ENCODE measurements around the gene TFAM. TPM values are rescaled to one million over a fixed set of nuclear protein-coding genes. Genes with fewer than 3 reads are reported as not detected.

TFAM gene
- total and polyA plus RNA-seq, 2 donors = 15.0 to 69.9 TPM

DNA sequence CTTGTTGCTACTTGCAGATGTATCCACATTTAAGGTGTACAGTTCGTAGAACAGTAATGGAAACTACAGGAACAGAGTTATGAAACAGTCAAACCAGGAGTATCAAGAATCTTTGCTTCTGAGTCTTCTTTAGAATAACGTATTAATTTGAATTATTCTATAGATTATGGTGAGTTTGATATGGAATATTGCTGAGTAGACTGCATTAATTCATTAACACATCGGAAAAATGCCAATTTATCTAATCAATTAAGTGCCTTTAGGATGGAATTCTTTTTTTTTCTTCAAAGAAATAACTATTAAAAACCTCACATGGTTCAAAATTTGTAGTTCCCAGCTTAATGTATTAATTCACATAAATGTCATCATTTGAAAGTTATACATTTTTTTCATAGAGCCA is 3.8 kb downstream of the TFAM start:
- Histone ChIP-seq H3K27ac (ENCODE audit: low read depth in 1 of 2, low read length in 1 of 2) (no peak overlapping the region), H3K9me3 (ENCODE audit: control insufficient read depth in 2 of 2, insufficient read depth in 1 of 2, low read length in 1 of 2) (no peaks in the 10 kb centered on the region), H3K36me3 (ENCODE audit: control insufficient read depth in 2 of 2, insufficient read depth in 2 of 2, low read length in 1 of 2) (peaks cover 15 to 59% of the 10 kb centered on the region in 2 donors), H3K4me3 (ENCODE audit: low read length in 2 of 2) (no peak overlapping the region), H3K4me1 (ENCODE audit: control insufficient read depth in 2 of 2, insufficient read depth in 2 of 2, low read length in 2 of 2) (peaks cover 14 to 15% of the 10 kb centered on the region in 2 donors), H3K27me3 (ENCODE audit: control insufficient read depth in 2 of 2, insufficient read depth in 1 of 2, low read length in 1 of 2) (no peaks in the 10 kb centered on the region)
- WGBS = over 99% methylated on average over 3 of the region's 3 CpGs
- DNase-seq (ENCODE audit: low read depth in 6 of 9, low spot score in 9 of 9) = no peak

DNA sequence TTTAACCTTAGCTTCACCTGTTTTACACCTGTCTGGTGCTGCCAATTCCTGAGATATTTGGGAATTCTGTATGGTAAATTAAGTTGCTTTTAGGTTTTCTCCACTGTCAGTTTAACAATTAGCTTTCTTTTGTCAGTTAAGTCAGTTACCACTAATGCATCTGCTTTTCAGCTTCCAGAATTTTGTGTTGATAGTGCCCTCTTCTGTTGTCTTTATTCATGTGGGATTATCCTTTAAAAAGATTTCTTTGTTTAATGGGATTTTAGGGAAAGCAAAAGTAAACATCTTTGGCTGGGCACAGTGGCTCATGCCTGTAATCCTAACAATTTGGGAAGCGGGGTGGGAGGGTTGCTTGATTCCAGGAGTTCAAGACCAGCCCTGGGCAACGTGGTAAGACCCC is 8.1 kb downstream of the TFAM start:
- Histone ChIP-seq H3K9me3 (ENCODE audit: control insufficient read depth in 2 of 2, insufficient read depth in 1 of 2, low read length in 1 of 2) (no peaks in the 10 kb centered on the region), H3K4me1 (ENCODE audit: control insufficient read depth in 2 of 2, insufficient read depth in 2 of 2, low read length in 2 of 2) (no peaks in the 10 kb centered on the region), H3K36me3 (ENCODE audit: control insufficient read depth in 2 of 2, insufficient read depth in 2 of 2, low read length in 1 of 2) (peaks cover 18 to 69% of the 10 kb centered on the region in 2 donors), H3K27ac (ENCODE audit: low read depth in 1 of 2, low read length in 1 of 2) (no peak overlapping the region), H3K27me3 (ENCODE audit: control insufficient read depth in 2 of 2, insufficient read depth in 1 of 2, low read length in 1 of 2) (no peaks in the 10 kb centered on the region), H3K4me3 (ENCODE audit: low read length in 2 of 2) (no peak overlapping the region)
- no peak for DNase-seq (ENCODE audit: low read depth in 6 of 9, low spot score in 9 of 9)
- WGBS = 97% methylated on average over 2 of the region's 2 CpGs

DNA sequence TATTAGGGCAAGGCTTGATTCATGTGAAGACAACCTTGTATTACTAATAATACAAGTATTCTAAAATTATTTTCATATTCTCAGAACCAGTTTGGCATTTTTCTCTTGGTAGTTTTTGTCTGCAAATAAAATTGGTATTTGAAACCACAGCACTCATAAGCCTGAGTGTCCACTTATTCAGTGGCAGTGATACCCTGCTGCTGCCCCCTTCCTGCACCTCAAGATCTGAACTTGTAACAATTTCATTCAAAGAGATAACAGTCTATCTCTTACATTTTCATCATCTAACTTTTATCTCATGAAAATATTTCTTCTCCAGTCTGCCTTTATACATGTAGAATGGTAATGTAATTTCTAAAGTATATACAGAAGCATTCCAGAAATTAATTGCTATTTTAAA is 9.3 kb downstream of the TFAM start:
- Histone ChIP-seq H3K27ac (ENCODE audit: low read depth in 1 of 2, low read length in 1 of 2) (no peak overlapping the region), H3K9me3 (ENCODE audit: control insufficient read depth in 2 of 2, insufficient read depth in 1 of 2, low read length in 1 of 2) (no peaks in the 10 kb centered on the region), H3K27me3 (ENCODE audit: control insufficient read depth in 2 of 2, insufficient read depth in 1 of 2, low read length in 1 of 2) (no peaks in the 10 kb centered on the region), H3K36me3 (ENCODE audit: control insufficient read depth in 2 of 2, insufficient read depth in 2 of 2, low read length in 1 of 2) (peaks cover 13 to 59% of the 10 kb centered on the region in 2 donors), H3K4me3 (ENCODE audit: low read length in 2 of 2) (no peak overlapping the region), H3K4me1 (ENCODE audit: control insufficient read depth in 2 of 2, insufficient read depth in 2 of 2, low read length in 2 of 2) (no peaks in the 10 kb centered on the region)
- DNase-seq (ENCODE audit: low read depth in 6 of 9, low spot score in 9 of 9) = no peak

DNA sequence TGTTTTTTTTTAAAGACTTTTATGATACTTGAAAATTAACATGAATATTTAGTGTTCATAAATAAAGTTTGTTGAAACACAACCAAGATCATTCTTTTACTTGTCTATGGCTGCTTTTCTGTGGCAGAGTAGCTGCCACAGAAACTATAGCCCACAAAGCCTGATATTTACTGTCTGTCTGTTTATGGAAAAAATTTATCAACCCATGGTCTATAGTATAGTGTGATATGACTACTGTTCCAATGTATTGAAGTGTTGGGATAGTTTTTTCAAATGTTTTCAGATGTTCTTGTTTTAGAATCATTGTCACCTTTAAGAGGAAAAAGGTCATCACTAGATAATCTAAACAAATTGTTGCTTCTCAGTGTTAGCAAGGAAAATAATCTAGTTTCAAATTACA is 10.8 kb downstream of the TFAM start:
- H3K36me3 ChIP-seq (ENCODE audit: control insufficient read depth in 2 of 2, insufficient read depth in 2 of 2, low read length in 1 of 2) = peaks cover 11 to 44% of the 10 kb centered on the region in 2 donors
- no peak overlapping the region for H3K4me3 ChIP-seq (ENCODE audit: low read length in 2 of 2)
- no peak for DNase-seq (ENCODE audit: low read depth in 6 of 9, low spot score in 9 of 9)
- no peaks in the 10 kb centered on the region for H3K9me3 ChIP-seq (ENCODE audit: control insufficient read depth in 2 of 2, insufficient read depth in 1 of 2, low read length in 1 of 2)
- H3K27ac ChIP-seq (ENCODE audit: low read depth in 1 of 2, low read length in 1 of 2) = no peak overlapping the region
- H3K27me3 ChIP-seq (ENCODE audit: control insufficient read depth in 2 of 2, insufficient read depth in 1 of 2, low read length in 1 of 2) = no peaks in the 10 kb centered on the region
- no peaks in the 10 kb centered on the region for H3K4me1 ChIP-seq (ENCODE audit: control insufficient read depth in 2 of 2, insufficient read depth in 2 of 2, low read length in 2 of 2)

DNA sequence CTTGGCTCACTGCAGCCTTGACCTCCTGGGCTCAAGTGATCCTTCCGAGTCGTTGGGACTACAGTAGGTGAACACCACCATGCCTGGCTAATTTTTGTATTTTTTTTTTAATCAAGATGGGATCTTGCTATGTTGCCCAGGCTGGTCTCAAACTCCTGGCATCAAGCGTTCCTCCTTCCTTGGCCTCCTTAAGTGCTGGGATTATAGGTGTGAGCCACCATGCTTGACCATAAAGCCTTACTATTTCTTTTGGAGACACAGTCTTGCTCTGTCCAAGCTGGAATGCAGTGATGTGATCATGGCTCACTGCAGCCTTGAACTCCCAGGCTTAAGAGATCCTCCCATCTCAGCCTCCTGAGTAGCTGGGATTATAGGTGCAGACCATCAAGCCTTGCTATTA is 12.6 kb downstream of the TFAM start:
- Histone ChIP-seq H3K36me3 (ENCODE audit: control insufficient read depth in 2 of 2, insufficient read depth in 2 of 2, low read length in 1 of 2) (peaks cover 6 to 27% of the 10 kb centered on the region in 2 donors), H3K27ac (ENCODE audit: low read depth in 1 of 2, low read length in 1 of 2) (no peak overlapping the region), H3K4me3 (ENCODE audit: low read length in 2 of 2) (no peak overlapping the region), H3K4me1 (ENCODE audit: control insufficient read depth in 2 of 2, insufficient read depth in 2 of 2, low read length in 2 of 2) (no peaks in the 10 kb centered on the region), H3K9me3 (ENCODE audit: control insufficient read depth in 2 of 2, insufficient read depth in 1 of 2, low read length in 1 of 2) (no peaks in the 10 kb centered on the region), H3K27me3 (ENCODE audit: control insufficient read depth in 2 of 2, insufficient read depth in 1 of 2, low read length in 1 of 2) (no peaks in the 10 kb centered on the region)
- WGBS = 99% methylated on average over 3 of the region's 3 CpGs
- no peak for DNase-seq (ENCODE audit: low read depth in 6 of 9, low spot score in 9 of 9)

- WGBS = 98% methylated on average over 4 of the region's 4 CpGs
- H3K9me3 ChIP-seq (ENCODE audit: control insufficient read depth in 2 of 2, insufficient read depth in 1 of 2, low read length in 1 of 2) = no peaks in the 10 kb centered on the region
- H3K36me3 ChIP-seq (ENCODE audit: control insufficient read depth in 2 of 2, insufficient read depth in 2 of 2, low read length in 1 of 2) = peaks cover 3 to 18% of the 10 kb centered on the region in 2 donors
- no peaks in the 10 kb centered on the region for H3K4me1 ChIP-seq (ENCODE audit: control insufficient read depth in 2 of 2, insufficient read depth in 2 of 2, low read length in 2 of 2)
- DNase-seq (ENCODE audit: low read depth in 6 of 9, low spot score in 9 of 9) = no peak
- no peaks in the 10 kb centered on the region for H3K27me3 ChIP-seq (ENCODE audit: control insufficient read depth in 2 of 2, insufficient read depth in 1 of 2, low read length in 1 of 2)
- no peak overlapping the region for H3K27ac ChIP-seq (ENCODE audit: low read depth in 1 of 2, low read length in 1 of 2)
- no peak overlapping the region for H3K4me3 ChIP-seq (ENCODE audit: low read length in 2 of 2)
Measured at GRCh38 chr10:58399410-58399809, 14.2 kb downstream of the TFAM start.

DNA sequence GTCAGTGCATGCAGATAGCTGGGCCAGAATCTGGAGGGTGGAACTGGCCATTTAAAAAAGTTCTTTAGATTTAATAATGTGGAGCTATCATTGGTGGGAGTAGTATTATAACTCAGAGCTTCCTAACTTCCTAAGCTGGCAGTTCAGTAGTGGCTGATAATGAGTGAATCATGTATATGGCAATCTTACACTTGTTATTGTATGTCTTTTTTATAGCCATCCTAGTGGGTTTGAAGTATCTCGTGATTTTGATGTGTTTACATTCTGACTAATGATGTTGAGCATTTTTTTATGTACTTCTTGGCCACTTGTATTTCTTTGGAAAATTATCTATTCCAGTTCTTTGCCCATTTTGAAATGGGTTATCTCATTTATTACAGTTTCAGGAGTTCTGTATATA is 15.4 kb downstream of the TFAM start:
- no peak for DNase-seq (ENCODE audit: low read depth in 6 of 9, low spot score in 9 of 9)
- Histone ChIP-seq H3K4me3 (ENCODE audit: low read length in 2 of 2) (no peak overlapping the region), H3K27ac (ENCODE audit: low read depth in 1 of 2, low read length in 1 of 2) (no peak overlapping the region), H3K36me3 (ENCODE audit: control insufficient read depth in 2 of 2, insufficient read depth in 2 of 2, low read length in 1 of 2) (peaks cover 3 to 10% of the 10 kb centered on the region in 2 donors), H3K9me3 (ENCODE audit: control insufficient read depth in 2 of 2, insufficient read depth in 1 of 2, low read length in 1 of 2) (no peaks in the 10 kb centered on the region), H3K27me3 (ENCODE audit: control insufficient read depth in 2 of 2, insufficient read depth in 1 of 2, low read length in 1 of 2) (no peaks in the 10 kb centered on the region), H3K4me1 (ENCODE audit: control insufficient read depth in 2 of 2, insufficient read depth in 2 of 2, low read length in 2 of 2) (no peaks in the 10 kb centered on the region)
- 97% methylated on average over 1 of the region's 1 CpG for WGBS

DNA sequence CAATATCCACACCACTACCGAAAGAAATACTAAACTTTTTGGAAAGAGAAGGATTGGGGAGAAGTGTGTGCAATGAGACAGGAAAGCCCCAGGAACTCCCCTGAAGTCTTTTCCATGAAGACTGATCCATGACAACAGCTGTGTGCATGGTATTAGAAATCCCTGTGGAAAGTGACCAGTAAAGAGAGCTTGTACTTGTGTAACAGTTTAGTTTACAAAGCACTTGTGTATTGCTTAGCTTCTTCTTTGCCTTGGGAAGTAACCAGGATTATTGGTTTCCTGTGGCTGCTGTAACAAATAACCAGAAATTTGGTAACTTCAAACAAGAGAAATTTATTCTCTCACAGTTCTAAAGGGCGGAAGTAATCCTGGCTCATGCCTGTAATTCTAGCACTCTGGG is 18.8 kb downstream of the TFAM start:
- Histone ChIP-seq H3K36me3 (ENCODE audit: control insufficient read depth in 2 of 2, insufficient read depth in 2 of 2, low read length in 1 of 2) (no peaks in the 10 kb centered on the region), H3K9me3 (ENCODE audit: control insufficient read depth in 2 of 2, insufficient read depth in 1 of 2, low read length in 1 of 2) (no peaks in the 10 kb centered on the region), H3K27me3 (ENCODE audit: control insufficient read depth in 2 of 2, insufficient read depth in 1 of 2, low read length in 1 of 2) (no peaks in the 10 kb centered on the region), H3K27ac (ENCODE audit: low read depth in 1 of 2, low read length in 1 of 2) (no peak overlapping the region), H3K4me3 (ENCODE audit: low read length in 2 of 2) (no peak overlapping the region), H3K4me1 (ENCODE audit: control insufficient read depth in 2 of 2, insufficient read depth in 2 of 2, low read length in 2 of 2) (no peaks in the 10 kb centered on the region)
- 100% methylated on average over 2 of the region's 2 CpGs for WGBS
- DNase-seq (ENCODE audit: low read depth in 6 of 9, low spot score in 9 of 9) = no peak

DNA sequence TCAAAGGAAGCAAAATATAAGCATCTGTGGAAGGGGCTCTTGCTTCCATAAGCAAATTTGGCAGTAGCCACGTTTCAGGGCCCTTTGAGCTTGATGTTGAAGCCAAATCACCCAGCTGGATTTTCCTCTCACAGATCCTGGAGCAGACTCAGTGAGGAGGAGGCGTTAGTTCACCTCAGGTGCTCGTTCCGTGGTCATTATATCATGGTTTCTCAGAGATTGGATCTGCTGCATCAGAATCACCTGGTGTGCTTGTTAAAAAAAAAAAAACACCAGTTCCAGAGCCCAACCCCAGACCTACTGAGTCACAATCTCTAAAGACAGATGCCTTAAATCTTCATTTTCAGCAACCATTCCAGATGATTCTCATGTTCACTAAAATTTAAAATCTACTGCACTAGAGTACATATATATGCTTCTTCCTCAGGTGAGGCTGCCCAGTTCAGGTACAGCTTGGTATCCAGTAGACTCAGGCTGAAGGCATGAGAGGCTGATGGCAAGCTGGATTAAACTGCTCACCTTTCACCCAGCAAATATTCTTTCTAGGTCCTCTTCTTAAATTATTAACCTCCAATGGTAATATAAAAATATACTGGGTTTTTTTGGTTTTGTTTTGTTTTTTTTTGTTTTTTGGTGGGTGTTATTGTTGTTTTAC is 24.9 kb downstream of the TFAM start:
- H3K27me3 ChIP-seq (ENCODE audit: control insufficient read depth in 2 of 2, insufficient read depth in 1 of 2, low read length in 1 of 2) = no peaks in the 10 kb centered on the region
- WGBS = 82% methylated on average over 4 of the region's 4 CpGs
- H3K4me3 ChIP-seq (ENCODE audit: low read length in 2 of 2) = no peak overlapping the region
- H3K9me3 ChIP-seq (ENCODE audit: control insufficient read depth in 2 of 2, insufficient read depth in 1 of 2, low read length in 1 of 2) = no peaks in the 10 kb centered on the region
- no peaks in the 10 kb centered on the region for H3K36me3 ChIP-seq (ENCODE audit: control insufficient read depth in 2 of 2, insufficient read depth in 2 of 2, low read length in 1 of 2)
- DNase-seq (ENCODE audit: low read depth in 6 of 9, low spot score in 9 of 9) = no peak
- no peaks in the 10 kb centered on the region for H3K4me1 ChIP-seq (ENCODE audit: control insufficient read depth in 2 of 2, insufficient read depth in 2 of 2, low read length in 2 of 2)
- H3K27ac ChIP-seq (ENCODE audit: low read depth in 1 of 2, low read length in 1 of 2) = no peak overlapping the region
